GM04503 (cell line): ENCODE measurements around the gene SPRR5.

Source experiments
- DNase-seq: peaks from one replicate; pipeline ENCODE4 v3.0.0-alpha.2; 2012; ENCODE audit warnings: low read depth

Gene SPRR5

DNA sequence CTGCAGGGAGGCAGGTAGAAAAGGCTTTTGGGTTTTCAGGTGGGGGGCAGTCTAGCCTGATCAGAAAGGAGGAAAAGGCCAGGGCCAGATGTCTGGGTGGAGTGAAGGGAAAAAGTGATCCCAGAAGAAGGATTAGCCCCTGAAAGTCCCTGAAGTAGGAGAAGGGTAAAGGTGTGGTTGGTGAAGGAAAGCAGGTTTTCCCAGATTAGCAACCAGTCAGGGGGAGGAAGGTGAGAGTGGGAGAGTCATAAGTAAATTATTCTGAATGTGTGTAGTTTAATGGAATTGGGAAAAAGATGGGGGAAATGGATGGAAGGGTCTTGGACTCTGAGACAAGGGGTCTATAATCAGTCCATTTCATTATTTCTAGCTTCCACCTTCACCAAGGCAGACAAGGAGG lies 36.2 kb downstream of the SPRR5 start:
- no peak for DNase-seq

DNA sequence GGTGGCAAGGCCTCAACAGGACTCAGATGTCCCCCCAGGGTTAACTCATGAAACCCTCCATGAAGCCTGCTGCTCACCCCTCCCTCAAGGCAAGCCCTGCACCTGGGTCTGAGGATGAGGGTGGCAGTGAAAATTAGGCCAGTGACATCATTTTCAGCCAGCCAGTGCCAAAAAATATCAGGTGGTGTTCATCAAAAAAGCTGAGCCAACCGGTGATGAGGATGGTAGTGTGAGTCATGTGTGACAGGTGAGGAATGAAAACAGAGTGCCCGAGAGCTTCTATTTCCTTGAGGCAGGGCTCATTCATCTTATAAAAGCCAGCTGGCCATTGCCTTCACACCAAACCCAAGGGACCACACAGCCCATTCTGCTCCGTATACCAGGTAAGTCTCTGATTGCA lies 36.7 kb downstream of the SPRR5 start, which contains the start of gene SPRR1A:
Gene SPRR1A (plus strand): TSS at position 339 of the 400 bp plus-strand sequence. CDS start 1,150 bp downstream, outside the sequence.
- no peak for DNase-seq

DNA sequence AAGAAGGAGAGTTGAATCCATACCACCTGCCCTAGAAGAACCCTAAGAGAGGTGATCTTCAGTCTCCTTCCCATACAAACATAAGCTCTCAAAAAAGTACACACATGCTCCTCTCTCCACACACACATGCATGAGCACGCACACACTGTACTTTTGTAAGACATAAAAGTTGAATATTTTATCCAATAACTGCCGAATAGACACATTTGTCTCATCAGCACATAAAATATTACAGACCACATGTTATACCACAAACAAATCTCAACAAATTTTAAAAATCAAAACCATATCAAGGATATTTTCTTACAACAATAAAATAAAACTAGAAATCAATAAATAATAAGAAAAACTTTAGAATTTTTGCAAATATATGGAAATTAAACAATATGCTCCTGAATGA lies 39.6 kb downstream of the SPRR5 start:
- DNase-seq, result no peak

DNA sequence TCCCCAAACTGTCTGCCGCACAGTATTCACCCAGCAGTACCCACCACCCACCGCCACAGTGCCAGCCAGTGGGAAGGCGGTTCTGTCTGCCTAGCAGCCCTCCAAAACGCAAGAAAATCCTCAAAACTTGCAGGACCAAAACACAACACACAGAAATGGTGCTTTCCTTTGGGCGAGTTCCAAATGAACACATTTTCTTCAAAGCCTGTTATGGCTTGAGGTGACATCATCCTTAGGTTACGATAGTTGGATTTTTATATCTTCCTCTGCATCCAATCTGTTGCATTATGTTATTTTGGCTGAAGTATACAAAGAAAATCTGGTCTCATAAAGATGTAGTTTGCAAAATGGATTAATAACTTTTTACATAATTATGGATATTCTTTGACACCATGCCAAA lies 46.2 kb downstream of the SPRR5 start:
- no peak for DNase-seq

- no peak for DNase-seq
Measured at GRCh38 chr1:152995842-152996241, 48.8 kb downstream of the SPRR5 start.

DNA sequence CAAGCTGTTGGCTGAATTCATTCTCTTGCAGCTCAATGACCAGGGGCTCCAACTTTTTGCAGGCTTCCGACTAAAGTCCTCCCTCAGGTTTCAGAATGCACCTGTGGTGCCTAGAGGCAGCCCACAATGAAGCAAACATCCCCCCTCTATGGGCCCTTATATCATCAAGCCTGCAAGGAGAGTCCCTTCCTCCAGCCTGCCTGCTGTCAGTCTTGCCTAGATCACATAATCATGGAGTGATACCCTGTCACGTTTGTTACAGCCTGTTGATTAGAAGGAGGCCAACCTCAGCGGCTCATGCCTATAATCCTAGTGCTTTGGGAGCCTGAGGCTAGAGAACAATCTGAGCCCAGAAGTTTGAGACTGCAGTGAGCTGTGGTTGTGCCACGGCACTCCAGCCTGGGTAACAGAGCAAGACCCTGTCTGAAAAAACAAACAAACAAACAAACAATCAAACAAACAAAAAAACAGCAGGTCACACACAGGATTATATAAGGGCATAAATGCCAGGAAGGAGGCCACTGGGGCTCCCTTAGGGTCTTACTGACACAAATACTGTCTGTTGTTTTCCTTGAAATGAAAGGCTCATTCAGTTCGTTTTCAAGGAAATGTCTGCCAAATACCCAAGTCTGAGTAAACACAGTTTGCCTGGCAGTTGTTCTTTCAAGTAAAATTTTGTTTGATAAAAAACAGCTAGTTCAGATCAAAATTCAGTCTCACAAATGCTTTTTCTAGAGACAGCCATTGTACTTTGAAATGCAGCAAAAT lies 49.8 kb downstream of the SPRR5 start:
- no peak for DNase-seq

- no peak for DNase-seq
Measured at GRCh38 chr1:152997901-152998300, 50.9 kb downstream of the SPRR5 start.

GRCh38 chr1:152998476-152998875 lies 51.5 kb downstream of the SPRR5 start:
- DNase-seq, result no peak
